ENCODE results near the gene ZNF234.
A peak's percentile ranks its signal among the peaks of the same experiment; 100 is the strongest.
"Not testable (repeated sequence)": the region's sequence is repeated elsewhere in the genome, so short reads cannot be mapped to it uniquely, and the experiment has no call there.

The ZNF234 gene

GRCh38 chr19:44180968-44181367 lies 39.6 kb downstream of the ZNF234 start:
- no peak overlapping the region for H3K27ac ChIP-seq (ENCODE audit: low read length)
- H3K9me3 ChIP-seq (ENCODE audit: control insufficient read depth in 2 of 2, low read length in 2 of 2): peaks cover 42 to 57% of the 10 kb centered on the region in 2 donors
- H3K27me3 ChIP-seq (ENCODE audit: control insufficient read depth in 1 of 2, insufficient read depth in 2 of 2, low read length in 2 of 2): no peaks in the 10 kb centered on the region
- no peak overlapping the region for H3K4me3 ChIP-seq (ENCODE audit: low read length in 2 of 2)
- no peak overlapping the region for H3K9ac ChIP-seq (ENCODE audit: low read length in 2 of 2)
- H3K36me3 ChIP-seq (ENCODE audit: control insufficient read depth in 2 of 2, insufficient read depth in 2 of 2, low read length in 2 of 2): peaks cover 14 to 16% of the 10 kb centered on the region in 2 donors
- H3K4me1 ChIP-seq (ENCODE audit: control insufficient read depth, insufficient read depth, low read length): no peaks in the 10 kb centered on the region

- Histone ChIP-seq H3K4me3 (ENCODE audit: low read length in 2 of 2) (no peak overlapping the region), H3K36me3 (ENCODE audit: control insufficient read depth in 2 of 2, insufficient read depth in 2 of 2, low read length in 2 of 2) (peaks cover 2 to 4% of the 10 kb centered on the region in 2 donors), H3K9me3 (ENCODE audit: control insufficient read depth in 2 of 2, low read length in 2 of 2) (peaks cover 31 to 46% of the 10 kb centered on the region in 2 donors), H3K27ac (ENCODE audit: low read length) (no peak overlapping the region), H3K27me3 (ENCODE audit: control insufficient read depth in 1 of 2, insufficient read depth in 2 of 2, low read length in 2 of 2) (no peaks in the 10 kb centered on the region), H3K9ac (ENCODE audit: low read length in 2 of 2) (no peak overlapping the region), H3K4me1 (ENCODE audit: control insufficient read depth, insufficient read depth, low read length) (no peaks in the 10 kb centered on the region)
Measured at GRCh38 chr19:44182145-44182544, 40.8 kb downstream of the ZNF234 start.

- Histone ChIP-seq H3K9me3 (ENCODE audit: control insufficient read depth in 2 of 2, low read length in 2 of 2) (peaks cover 0 to 2% of the 10 kb centered on the region in 2 donors), H3K27me3 (ENCODE audit: control insufficient read depth in 1 of 2, insufficient read depth in 2 of 2, low read length in 2 of 2) (no peaks in the 10 kb centered on the region), H3K4me1 (ENCODE audit: control insufficient read depth, insufficient read depth, low read length) (no peaks in the 10 kb centered on the region), H3K27ac (ENCODE audit: low read length) (no peak overlapping the region), H3K36me3 (ENCODE audit: control insufficient read depth in 2 of 2, insufficient read depth in 2 of 2, low read length in 2 of 2) (no peaks in the 10 kb centered on the region), H3K9ac (ENCODE audit: low read length in 2 of 2) (no peak overlapping the region), H3K4me3 (ENCODE audit: low read length in 2 of 2) (no peak overlapping the region)
Measured at GRCh38 chr19:44190020-44190419, 48.7 kb downstream of the ZNF234 start.

- no peaks in the 10 kb centered on the region for H3K4me1 ChIP-seq (ENCODE audit: control insufficient read depth, insufficient read depth, low read length)
- H3K9me3 ChIP-seq (ENCODE audit: control insufficient read depth in 2 of 2, low read length in 2 of 2): peaks cover 0 to 2% of the 10 kb centered on the region in 2 donors
- H3K27ac ChIP-seq (ENCODE audit: low read length): no peak overlapping the region
- H3K4me3 ChIP-seq (ENCODE audit: low read length in 2 of 2): no peak overlapping the region
- no peak overlapping the region for H3K9ac ChIP-seq (ENCODE audit: low read length in 2 of 2)
- no peaks in the 10 kb centered on the region for H3K27me3 ChIP-seq (ENCODE audit: control insufficient read depth in 1 of 2, insufficient read depth in 2 of 2, low read length in 2 of 2)
- no peaks in the 10 kb centered on the region for H3K36me3 ChIP-seq (ENCODE audit: control insufficient read depth in 2 of 2, insufficient read depth in 2 of 2, low read length in 2 of 2)
Measured at GRCh38 chr19:44192127-44192526, 50.8 kb downstream of the ZNF234 start.

- H3K27me3 ChIP-seq (ENCODE audit: control insufficient read depth in 1 of 2, insufficient read depth in 2 of 2, low read length in 2 of 2): no peaks in the 10 kb centered on the region
- H3K27ac ChIP-seq (ENCODE audit: low read length): no peak overlapping the region
- no peak overlapping the region for H3K9ac ChIP-seq (ENCODE audit: low read length in 2 of 2)
- no peaks in the 10 kb centered on the region for H3K4me1 ChIP-seq (ENCODE audit: control insufficient read depth, insufficient read depth, low read length)
- H3K36me3 ChIP-seq (ENCODE audit: control insufficient read depth in 2 of 2, insufficient read depth in 2 of 2, low read length in 2 of 2): no peaks in the 10 kb centered on the region
- H3K4me3 ChIP-seq (ENCODE audit: low read length in 2 of 2): no peak overlapping the region
- peaks cover 0 to 2% of the 10 kb centered on the region in 2 donors for H3K9me3 ChIP-seq (ENCODE audit: control insufficient read depth in 2 of 2, low read length in 2 of 2)
Measured at GRCh38 chr19:44196772-44197171, 55.4 kb downstream of the ZNF234 start.

GRCh38 chr19:44202470-44202869 lies 61.1 kb downstream of the ZNF234 start:
- no peaks in the 10 kb centered on the region for H3K4me1 ChIP-seq (ENCODE audit: control insufficient read depth, insufficient read depth, low read length)
- no peak overlapping the region for H3K4me3 ChIP-seq (ENCODE audit: low read length in 2 of 2)
- peaks cover 0 to 2% of the 10 kb centered on the region in 2 donors for H3K9me3 ChIP-seq (ENCODE audit: control insufficient read depth in 2 of 2, low read length in 2 of 2)
- H3K27ac ChIP-seq (ENCODE audit: low read length): no peak overlapping the region
- H3K27me3 ChIP-seq (ENCODE audit: control insufficient read depth in 1 of 2, insufficient read depth in 2 of 2, low read length in 2 of 2): no peaks in the 10 kb centered on the region
- no peak overlapping the region for H3K9ac ChIP-seq (ENCODE audit: low read length in 2 of 2)
- no peaks in the 10 kb centered on the region for H3K36me3 ChIP-seq (ENCODE audit: control insufficient read depth in 2 of 2, insufficient read depth in 2 of 2, low read length in 2 of 2)

- no peak overlapping the region for H3K27ac ChIP-seq (ENCODE audit: low read length)
- no peaks in the 10 kb centered on the region for H3K27me3 ChIP-seq (ENCODE audit: control insufficient read depth in 1 of 2, insufficient read depth in 2 of 2, low read length in 2 of 2)
- H3K4me1 ChIP-seq (ENCODE audit: control insufficient read depth, insufficient read depth, low read length): no peaks in the 10 kb centered on the region
- no peak overlapping the region for H3K9ac ChIP-seq (ENCODE audit: low read length in 2 of 2)
- no peaks in the 10 kb centered on the region for H3K36me3 ChIP-seq (ENCODE audit: control insufficient read depth in 2 of 2, insufficient read depth in 2 of 2, low read length in 2 of 2)
- no peak overlapping the region for H3K4me3 ChIP-seq (ENCODE audit: low read length in 2 of 2)
- peaks cover 0 to 2% of the 10 kb centered on the region in 2 donors for H3K9me3 ChIP-seq (ENCODE audit: control insufficient read depth in 2 of 2, low read length in 2 of 2)
Measured at GRCh38 chr19:44202974-44203373, 61.6 kb downstream of the ZNF234 start.

- not testable (repeated sequence) for H3K9ac ChIP-seq (ENCODE audit: low read length in 2 of 2); H3K4me1 ChIP-seq (ENCODE audit: control insufficient read depth, insufficient read depth, low read length); H3K27me3 ChIP-seq (ENCODE audit: control insufficient read depth in 1 of 2, insufficient read depth in 2 of 2, low read length in 2 of 2); H3K4me3 ChIP-seq (ENCODE audit: low read length in 2 of 2); H3K36me3 ChIP-seq (ENCODE audit: control insufficient read depth in 2 of 2, insufficient read depth in 2 of 2, low read length in 2 of 2); H3K27ac ChIP-seq (ENCODE audit: low read length); H3K9me3 ChIP-seq (ENCODE audit: control insufficient read depth in 2 of 2, low read length in 2 of 2)
Measured at GRCh38 chr19:44203877-44204276, 62.5 kb downstream of the ZNF234 start.

- no peak overlapping the region for H3K9ac ChIP-seq (ENCODE audit: low read length in 2 of 2)
Measured at GRCh38 chr19:44204772-44205171, 63.4 kb downstream of the ZNF234 start.

GRCh38 chr19:44207126-44207803 lies 65.9 kb downstream of the ZNF234 start:
- Histone ChIP-seq H3K4me3 (ENCODE audit: low read length in 2 of 2) (peak overlapping the region; percentile 73 to 95), H3K9ac (ENCODE audit: low read length in 2 of 2) (peak overlapping the region; percentile 76 to 95), H3K27me3 (ENCODE audit: control insufficient read depth in 1 of 2, insufficient read depth in 2 of 2, low read length in 2 of 2) (no peaks in the 10 kb centered on the region), H3K9me3 (ENCODE audit: control insufficient read depth in 2 of 2, low read length in 2 of 2) (peaks cover 0 to 2% of the 10 kb centered on the region in 2 donors), H3K4me1 (ENCODE audit: control insufficient read depth, insufficient read depth, low read length) (no peaks in the 10 kb centered on the region), H3K36me3 (ENCODE audit: control insufficient read depth in 2 of 2, insufficient read depth in 2 of 2, low read length in 2 of 2) (no peaks in the 10 kb centered on the region), H3K27ac (ENCODE audit: low read length) (peak overlapping the region; percentile 94)

More at GRCh38 chr19:44204772-44205171, 63.4 kb downstream of the ZNF234 start:
- Histone ChIP-seq H3K36me3 (ENCODE audit: control insufficient read depth in 2 of 2, insufficient read depth in 2 of 2, low read length in 2 of 2) (no peaks in the 10 kb centered on the region), H3K27me3 (ENCODE audit: control insufficient read depth in 1 of 2, insufficient read depth in 2 of 2, low read length in 2 of 2) (no peaks in the 10 kb centered on the region), H3K27ac (ENCODE audit: low read length) (no peak overlapping the region), H3K4me1 (ENCODE audit: control insufficient read depth, insufficient read depth, low read length) (no peaks in the 10 kb centered on the region), H3K4me3 (ENCODE audit: low read length in 2 of 2) (no peak overlapping the region), H3K9me3 (ENCODE audit: control insufficient read depth in 2 of 2, low read length in 2 of 2) (peaks cover 0 to 2% of the 10 kb centered on the region in 2 donors)
